A549 (cell line): Measurements from ENCODE around the gene CCL19. TPM values are rescaled to one million over a fixed set of nuclear protein-coding genes. Genes with fewer than 3 reads are reported as not detected.

Source experiments
- ATAC-seq, 2 experiments: fragments of 200-7000 bp in 1 of 2; fragments of >200 bp in 1 of 2; cut with Nextera tagmentation in 1 of 2; cut with Tn5 transposase in 1 of 2; 3 replicates each; pipeline versions ENCODE4 v1.8.0 to v1.9.1; 2018 to 2020; ENCODE audit warnings: mild to moderate bottlenecking in 1 of 2, moderate library complexity in 1 of 2
- CTCF ChIA-PET: fragments of 300-600 bp; sonication (Branson Sonifier 250); formaldehyde crosslinking; extraction: SDS; loops from one replicate; lab custom pipeline; 2021; ENCODE audit warnings: antibody characterized with exemption, inconsistent platforms; lab: Yijun Ruan, JAX
- POLR2A ChIA-PET: fragments of 350-600 bp; formaldehyde crosslinking; extraction: SDS; loops from one replicate; lab custom pipeline; 2021; ENCODE audit warnings: antibody characterized with exemption, inconsistent platforms; lab: Yijun Ruan, JAX
- DNase-seq, 2 experiments: peaks; one replicate each; pipeline versions ENCODE4 v3.0.0 to v3.0.0-alpha.2; 2011 to 2016; ENCODE audit warnings: low read depth in 1 of 2, low spot score in 1 of 2
- FAIRE-seq: peaks from 2 replicates; lab custom pipeline; 2011; peaks lifted over from hg19 to GRCh38; lab: Jason Lieb, UNC
- H3K27ac ChIP-seq, 2 experiments: fragments of >200 bp; sonication (Bioruptor Twin); formaldehyde crosslinking; 3 replicates each; pipeline ENCODE4 v1.5.1; 2016 to 2017
- H3K4me1 ChIP-seq: fragments of >200 bp; sonication (Bioruptor Twin); formaldehyde crosslinking; 3 replicates; pipeline ENCODE4 v1.6.1; 2016
- H3K4me2 ChIP-seq: fragments of >200 bp; sonication (Bioruptor Twin); formaldehyde crosslinking; 3 replicates; pipeline ENCODE4 v1.6.1; 2016
- H3K4me3 ChIP-seq: fragments of >200 bp; sonication (Bioruptor Twin); formaldehyde crosslinking; 3 replicates; pipeline ENCODE4 v1.5.1; 2016
- H3K9me3 ChIP-seq: fragments of >200 bp; sonication (Bioruptor Twin); formaldehyde crosslinking; 3 replicates; pipeline ENCODE4 v1.6.1; 2016
- BHLHE40 ChIP-seq: IDR thresholded peaks from 2 replicates; pipeline ENCODE4 v1.6.1; 2012; ENCODE audit warnings: low read depth, low read length, inconsistent platforms
- CBX2 ChIP-seq: fragments of 200-600 bp; sonication (generic); IDR thresholded peaks from 2 replicates; pipeline ENCODE4 v1.6.1; 2016; ENCODE audit warnings: low read depth, mild to moderate bottlenecking, borderline replicate concordance
- CBX8 ChIP-seq: fragments of 200-600 bp; sonication (generic); IDR thresholded peaks from 2 replicates; pipeline ENCODE4 v1.6.1; 2016
- CTCF ChIP-seq: fragments of >200 bp; sonication (Bioruptor Twin); formaldehyde crosslinking; IDR thresholded peaks from 3 replicates; pipeline ENCODE4 v1.5.1; 2016
- FOSB ChIP-seq: fragments of 250-450 bp; sonication (Bioruptor Pico); IDR thresholded peaks from 2 replicates; pipeline ENCODE4 v1.5.0; 2020; ENCODE audit warnings: mild to moderate bottlenecking, moderate library complexity
- GATA3 ChIP-seq: IDR thresholded peaks from 2 replicates; pipeline ENCODE4 v1.6.1; 2012; ENCODE audit warnings: borderline replicate concordance
- HES2 ChIP-seq: fragments of >200 bp; sonication (Bioruptor Twin); formaldehyde crosslinking; IDR thresholded peaks from 2 replicates; pipeline ENCODE4 v1.6.1; 2016
- HMGXB4 ChIP-seq: fragments of 250-450 bp; sonication (Bioruptor Pico); IDR thresholded peaks from 2 replicates; pipeline ENCODE4 v1.5.0; 2021; ENCODE audit warnings: mild to moderate bottlenecking, moderate library complexity, borderline replicate concordance
- HOXB13 ChIP-seq: fragments of 250-450 bp; sonication (Bioruptor Pico); IDR thresholded peaks from 2 replicates; pipeline ENCODE4 v1.5.0; 2020; ENCODE audit warnings: low read depth, mild to moderate bottlenecking, moderate library complexity
- KDM5A ChIP-seq: fragments of 200-600 bp; sonication (generic); IDR thresholded peaks from 2 replicates; pipeline ENCODE4 v1.6.1; 2016; ENCODE audit warnings: antibody characterized with exemption, mild to moderate bottlenecking
- MAZ ChIP-seq: fragments of 150-350 bp; IDR thresholded peaks from 2 replicates; pipeline ENCODE4 v1.6.1; 2014; ENCODE audit warnings: antibody characterized with exemption, low read depth, low read length, borderline replicate concordance
- PHF8 ChIP-seq: fragments of 200-600 bp; sonication (generic); IDR thresholded peaks from 2 replicates; pipeline ENCODE4 v1.6.1; 2016; ENCODE audit warnings: low read depth, mild to moderate bottlenecking, antibody characterized with exemption, moderate library complexity, borderline replicate concordance
- POLR2A ChIP-seq: IDR thresholded peaks from 2 replicates; pipeline ENCODE4 v1.6.1; 2012; ENCODE audit warnings: mild to moderate bottlenecking, low read length
- RAD21 ChIP-seq, 2 experiments: fragments of >200 bp in 1 of 2; sonication (Bioruptor Twin) in 1 of 2; formaldehyde crosslinking in 1 of 2; IDR thresholded peaks in 1 of 2; conservative IDR thresholded peaks in 1 of 2; 2 replicates in 1 of 2; 3 replicates in 1 of 2; pipeline ENCODE4 v1.6.1; 2012 to 2018; ENCODE audit warnings: inconsistent platforms in 1 of 2
- RARB ChIP-seq: fragments of 250-450 bp; sonication (Bioruptor Pico); IDR thresholded peaks from 2 replicates; pipeline ENCODE4 v1.8.0; 2021; ENCODE audit warnings: mild to moderate bottlenecking, moderate library complexity
- RCOR1 ChIP-seq: fragments of 150-350 bp; IDR thresholded peaks from 2 replicates; pipeline ENCODE4 v1.6.1; 2014; ENCODE audit warnings: antibody characterized with exemption, low read length, low read depth
- REST ChIP-seq: fragments of 200-600 bp; sonication (generic); IDR thresholded peaks from 2 replicates; pipeline ENCODE4 v1.6.1; 2016; ENCODE audit warnings: antibody characterized with exemption, mild to moderate bottlenecking, moderate library complexity
- RFX5 ChIP-seq: fragments of 450-650 bp; IDR thresholded peaks from 2 replicates; pipeline ENCODE4 v1.7.1; 2014; ENCODE audit warnings: antibody characterized with exemption, mild to moderate bottlenecking, moderate library complexity
- SMC3 ChIP-seq: fragments of >200 bp; sonication (Bioruptor Twin); formaldehyde crosslinking; IDR thresholded peaks from 3 replicates; pipeline ENCODE4 v1.6.1; 2018; ENCODE audit warnings: inconsistent platforms
- SREBF2 ChIP-seq: fragments of 450-650 bp; IDR thresholded peaks from 2 replicates; pipeline ENCODE4 v1.6.1; 2014; ENCODE audit warnings: mild to moderate bottlenecking, moderate library complexity
- ZC3H11A ChIP-seq: fragments of 450-650 bp; IDR thresholded peaks from 2 replicates; pipeline ENCODE4 v1.6.1; 2014; ENCODE audit warnings: antibody characterized with exemption, mild to moderate bottlenecking
- WGBS: methylation state at CpG from one replicate; pipeline ENCODE4 v1.1.6; 2017; ENCODE audit errors: missing lambda C conversion rate; 5-methylcytosine and 5-hydroxymethylcytosine counted together
- polyA plus RNA-seq, 4 experiments: library from polyadenylated mRNA; depleted of rRNA in 3 of 4; stranded (reverse); fragments of >200 nt; fragmentation: RNase III in 1 of 4; extraction: RNeasy Plus Mini Kit Qiagen cat#74134 plus additional on column Dnase treatment in 1 of 4; gene quantifications; 2 replicates in 3 of 4; 3 replicates in 1 of 4; pipeline ENCODE4 v1.2.3, GENCODE V29; 2011 to 2017

CCL19 gene
- polyA plus RNA-seq, 2 of the 4 experiments (the other 2 are of a cell fraction): not detected

- WGBS: 58% methylated on average over 5 of the region's 5 CpGs
- Histone ChIP-seq H3K4me3 (no peak overlapping the region), H3K4me1 (no peaks in the 10 kb centered on the region), H3K9me3 (no peaks in the 10 kb centered on the region), H3K27ac (no peak overlapping the region), H3K4me2 (no peak overlapping the region)
- TF ChIP-seq RFX5: no peak
- no peak for TF ChIP-seq MAZ
- TF ChIP-seq HMGXB4 (CRISPR knock-in tag): no peak
- TF ChIP-seq RCOR1: no peak
- TF ChIP-seq HOXB13 (CRISPR knock-in tag): no peak
- TF ChIP-seq BHLHE40: no peak
- TF ChIP-seq CBX2: no peak
- no peak for TF ChIP-seq CTCF
- DNase-seq (no peak), ATAC-seq (no peak), FAIRE-seq (no peak)
- CTCF ChIA-PET: interaction anchor here (0.6 to 10.1 kb wide), 6 partner anchors 8 to 194 kb away, joined by 3 to 135 read pairs (median 4); no protein-coding TSS in a partner anchor
- POLR2A ChIA-PET: no interaction called here
Measured at GRCh38 chr9:34691936-34692315, 850 bp upstream of the CCL19 start.

- Histone ChIP-seq H3K4me1 (no peaks in the 10 kb centered on the region), H3K4me2 (no peak overlapping the region), H3K4me3 (no peak overlapping the region), H3K27ac (no peak overlapping the region), H3K9me3 (no peaks in the 10 kb centered on the region)
- TF ChIP-seq SREBF2: no peak
- no peak for TF ChIP-seq KDM5A
- TF ChIP-seq ZC3H11A: no peak
- TF ChIP-seq RFX5: no peak
- no peak for TF ChIP-seq SMC3
- no peak for TF ChIP-seq HES2
- TF ChIP-seq FOSB (CRISPR knock-in tag): no peak
- ATAC-seq: no peak; a peak in 1 of 6 replicates
- no peak for FAIRE-seq
- no peak for DNase-seq
- POLR2A ChIA-PET: no interaction called here
- WGBS: 62% methylated on average over 8 of the region's 8 CpGs
- CTCF ChIA-PET: interaction anchor here (0.7 to 10.1 kb wide), 3 partner anchors 10 to 71 kb away, joined by 3 to 135 read pairs (median 5); no protein-coding TSS in a partner anchor
Measured at GRCh38 chr9:34689512-34689911, 1.6 kb downstream of the CCL19 start.

- no peak for FAIRE-seq
- POLR2A ChIA-PET: no interaction called here
Measured at GRCh38 chr9:34689116-34689470, 2.0 kb downstream of the CCL19 start.

More at GRCh38 chr9:34689116-34689470, 2.0 kb downstream of the CCL19 start:
- Histone ChIP-seq H3K4me3 (no peak overlapping the region), H3K9me3 (no peaks in the 10 kb centered on the region), H3K27ac (no peak overlapping the region), H3K4me2 (no peak overlapping the region), H3K4me1 (no peaks in the 10 kb centered on the region)
- no peak for TF ChIP-seq RFX5
- no peak for TF ChIP-seq RCOR1
- no peak for TF ChIP-seq CBX2
- no peak for TF ChIP-seq RARB
- no peak for TF ChIP-seq CBX8
- TF ChIP-seq HMGXB4 (CRISPR knock-in tag): no peak
- no peak for TF ChIP-seq POLR2A
- no peak for TF ChIP-seq PHF8
- no peak for TF ChIP-seq ZC3H11A
- TF ChIP-seq RAD21 (conservative IDR thresholded peaks at IDR 0.05 in 1 of 2, IDR thresholded peaks at IDR 0.05 in 1 of 2): no peak
- TF ChIP-seq GATA3: no peak
- no peak for TF ChIP-seq REST
- DNase-seq: no peak
- CTCF ChIA-PET: interaction anchor here (0.7 to 10.1 kb wide), 3 partner anchors 11 to 71 kb away, joined by 3 to 135 read pairs (median 5); no protein-coding TSS in a partner anchor
- 50% methylated on average over 4 of the region's 4 CpGs for WGBS
- no peak for ATAC-seq
